Thyroid gland (tissue), 4 donors: ENCODE measurements around the gene PDLIM1. TPM values are rescaled to one million over a fixed set of nuclear protein-coding genes. Genes with fewer than 3 reads are reported as not detected.
A peak's percentile ranks its signal among the peaks of the same experiment; 100 is the strongest.

Source experiments
- DNase-seq, 2 donors: peaks; one replicate each; pipeline ENCODE4 v3.0.0-alpha.2; 2019
- H3K27ac ChIP-seq, 3 donors: fragments of 200-600 bp; sonication (generic); 1 replicate in 2 of 3; 2 replicates in 1 of 3; pipeline ENCODE4 v1.5.1; 2016 to 2019; ENCODE audit warnings: mild to moderate bottlenecking in 1 of 3, moderate library complexity in 1 of 3
- H3K27me3 ChIP-seq: fragments of 200-600 bp; sonication (generic); one replicate; pipeline ENCODE4 v1.5.1; 2019
- H3K36me3 ChIP-seq, 2 donors: fragments of 200-600 bp; sonication (generic); one replicate each; pipeline ENCODE4 v1.5.1; 2016 to 2019
- H3K4me1 ChIP-seq, 2 donors: fragments of 200-600 bp; sonication (generic); one replicate each; pipeline ENCODE4 v1.5.1; 2017 to 2019
- H3K4me3 ChIP-seq, 3 donors: fragments of 200-600 bp; sonication (generic); replicated peaks in 1 of 3; 1 replicate in 2 of 3; 2 replicates in 1 of 3; pipeline ENCODE4 v1.5.1; 2016; ENCODE audit warnings: mild to moderate bottlenecking in 1 of 3
- H3K9me3 ChIP-seq: fragments of 200-600 bp; sonication (generic); one replicate; pipeline ENCODE4 v1.5.1; 2017
- POLR2A ChIP-seq, 2 donors: fragments of 450-650 bp; IDR thresholded peaks; one replicate each; pipeline ENCODE4 v1.6.1; 2017; ENCODE audit warnings: antibody characterized with exemption in 2 of 2, mild to moderate bottlenecking in 2 of 2, moderate library complexity in 1 of 2
- WGBS, 2 donors: methylation state at CpG; one replicate each; pipeline ENCODE4 v1.1.5; 2017; 5-methylcytosine and 5-hydroxymethylcytosine counted together
- intact Hi-C: fragments of 100-400 bp; cut with DNase I; formaldehyde crosslinking; loops from one replicate; pipeline ENCODE4 v1.15.1; 2023
- total RNA-seq, 4 donors: library from RNA; depleted of rRNA; stranded (reverse); fragments of >200 nt; gene quantifications; one replicate each; pipeline ENCODE4 v1.2.3, GENCODE V29; 2016
- TF ChIP-seq, protein P1 (sequence below), 6 experiments: fragments of 200-600 bp in 3 of 6; fragments of 450-650 bp in 3 of 6; sonication (generic) in 3 of 6; IDR thresholded peaks; one replicate each; pipeline ENCODE4 v1.5.1; 2016 to 2019; ENCODE audit warnings: antibody characterized with exemption in 6 of 6, mild to moderate bottlenecking in 2 of 6, inconsistent platforms in 1 of 6, moderate library complexity in 1 of 6

PDLIM1 gene
- total RNA-seq, 4 donors from 2014 or later = 67.8 to 158 (median 90.7) TPM

DNA sequence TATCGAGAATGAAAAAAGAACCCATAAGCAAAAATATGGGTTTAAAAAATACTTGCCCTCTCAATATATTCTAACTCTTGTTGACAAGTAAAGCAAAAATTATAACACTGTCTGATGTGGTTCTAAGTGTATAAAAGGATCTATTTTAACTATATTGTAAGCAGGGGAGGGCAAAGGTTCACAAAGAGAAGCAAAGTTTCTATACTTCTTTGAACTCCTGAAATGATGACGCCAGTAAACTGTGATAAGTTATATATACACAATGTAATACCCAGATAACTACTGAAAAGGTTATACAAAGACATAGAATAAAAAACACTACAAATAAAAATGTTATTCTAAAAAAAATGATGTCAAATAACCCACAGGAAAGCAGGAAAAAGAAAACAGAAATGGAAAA is 37.1 kb downstream of the PDLIM1 start:
- Histone ChIP-seq H3K27ac (no peak overlapping the region), H3K36me3 (peaks cover 8% of the 10 kb centered on the region in 2 donors), H3K9me3 (no peaks in the 10 kb centered on the region), H3K27me3 (no peaks in the 10 kb centered on the region), H3K4me1 (peaks cover 7 to 9% of the 10 kb centered on the region in 2 donors), H3K4me3 (no peak overlapping the region)
- DNase-seq = no peak
- TF ChIP-seq, protein P1, sequence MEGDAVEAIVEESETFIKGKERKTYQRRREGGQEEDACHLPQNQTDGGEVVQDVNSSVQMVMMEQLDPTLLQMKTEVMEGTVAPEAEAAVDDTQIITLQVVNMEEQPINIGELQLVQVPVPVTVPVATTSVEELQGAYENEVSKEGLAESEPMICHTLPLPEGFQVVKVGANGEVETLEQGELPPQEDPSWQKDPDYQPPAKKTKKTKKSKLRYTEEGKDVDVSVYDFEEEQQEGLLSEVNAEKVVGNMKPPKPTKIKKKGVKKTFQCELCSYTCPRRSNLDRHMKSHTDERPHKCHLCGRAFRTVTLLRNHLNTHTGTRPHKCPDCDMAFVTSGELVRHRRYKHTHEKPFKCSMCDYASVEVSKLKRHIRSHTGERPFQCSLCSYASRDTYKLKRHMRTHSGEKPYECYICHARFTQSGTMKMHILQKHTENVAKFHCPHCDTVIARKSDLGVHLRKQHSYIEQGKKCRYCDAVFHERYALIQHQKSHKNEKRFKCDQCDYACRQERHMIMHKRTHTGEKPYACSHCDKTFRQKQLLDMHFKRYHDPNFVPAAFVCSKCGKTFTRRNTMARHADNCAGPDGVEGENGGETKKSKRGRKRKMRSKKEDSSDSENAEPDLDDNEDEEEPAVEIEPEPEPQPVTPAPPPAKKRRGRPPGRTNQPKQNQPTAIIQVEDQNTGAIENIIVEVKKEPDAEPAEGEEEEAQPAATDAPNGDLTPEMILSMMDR (IDR thresholded peaks at IDR 0.05) = no peak
- TF ChIP-seq POLR2A (IDR thresholded peaks at IDR 0.05) = no peak
- WGBS, 2 donors = 91 to 97% methylated on average over 2 of the region's 2 CpGs
- intact Hi-C loops = no loop called here

DNA sequence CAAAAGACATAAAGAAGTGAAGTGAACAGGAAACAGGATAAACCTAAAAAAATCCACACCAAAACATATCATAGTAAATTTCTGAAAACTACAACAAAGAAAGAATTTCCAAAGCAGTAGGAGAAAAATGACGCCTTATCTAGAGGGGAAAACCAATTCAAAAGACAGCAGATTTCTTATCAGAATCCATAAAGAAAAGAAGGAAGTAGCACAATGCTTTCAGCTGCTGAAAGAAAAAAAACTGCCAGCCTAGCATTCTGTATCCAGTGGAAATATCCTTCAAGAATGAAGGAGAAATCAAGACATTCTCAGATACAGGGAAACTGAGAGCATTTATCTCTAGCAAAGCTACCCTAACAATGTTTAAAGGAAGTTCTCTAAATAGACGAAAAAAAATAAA is 37.8 kb downstream of the PDLIM1 start:
- H3K36me3 ChIP-seq = peaks cover 4 to 6% of the 10 kb centered on the region in 2 donors
- H3K4me3 ChIP-seq = no peak overlapping the region
- intact Hi-C loops = no loop called here
- H3K9me3 ChIP-seq = no peaks in the 10 kb centered on the region
- H3K4me1 ChIP-seq = peaks cover 7 to 9% of the 10 kb centered on the region in 2 donors
- no peak for DNase-seq
- no peaks in the 10 kb centered on the region for H3K27me3 ChIP-seq
- WGBS, 2 donors = 84% methylated on average over 2 of the region's 2 CpGs
- H3K27ac ChIP-seq = no peak overlapping the region
- TF ChIP-seq, protein P1 (IDR thresholded peaks at IDR 0.05) = no peak

DNA sequence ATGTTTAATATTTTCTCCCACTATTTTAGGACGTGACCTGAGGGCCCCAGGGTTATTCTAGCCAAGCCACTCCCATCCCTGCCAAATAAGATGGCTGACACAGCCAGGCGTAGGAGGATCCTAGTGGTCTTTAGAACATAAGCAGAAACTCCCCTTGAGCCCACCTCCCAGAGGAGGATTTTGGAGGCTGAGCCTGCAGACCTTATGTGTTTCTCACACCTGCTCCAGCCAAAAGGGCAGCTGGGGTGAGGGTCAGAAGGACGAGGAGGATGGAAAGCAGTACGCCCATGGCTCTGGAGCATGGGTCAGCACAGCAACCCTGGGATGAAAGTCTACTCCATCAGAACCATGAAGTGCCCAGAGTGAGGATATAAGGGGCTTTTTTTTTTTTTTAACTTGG is 39.9 kb downstream of the PDLIM1 start:
- TF ChIP-seq POLR2A (IDR thresholded peaks at IDR 0.05) = no peak
- TF ChIP-seq, protein P1 (IDR thresholded peaks at IDR 0.05) = no peak
- H3K9me3 ChIP-seq = no peaks in the 10 kb centered on the region
- peaks cover 0 to 6% of the 10 kb centered on the region in 2 donors for H3K36me3 ChIP-seq
- WGBS, 2 donors = 88 to 95% methylated on average over 4 of the region's 4 CpGs
- no peak overlapping the region for H3K27ac ChIP-seq
- intact Hi-C loops = no loop called here
- no peaks in the 10 kb centered on the region for H3K27me3 ChIP-seq
- peaks cover 7 to 17% of the 10 kb centered on the region in 2 donors for H3K4me1 ChIP-seq
- H3K4me3 ChIP-seq = no peak overlapping the region
- no peak for DNase-seq

DNA sequence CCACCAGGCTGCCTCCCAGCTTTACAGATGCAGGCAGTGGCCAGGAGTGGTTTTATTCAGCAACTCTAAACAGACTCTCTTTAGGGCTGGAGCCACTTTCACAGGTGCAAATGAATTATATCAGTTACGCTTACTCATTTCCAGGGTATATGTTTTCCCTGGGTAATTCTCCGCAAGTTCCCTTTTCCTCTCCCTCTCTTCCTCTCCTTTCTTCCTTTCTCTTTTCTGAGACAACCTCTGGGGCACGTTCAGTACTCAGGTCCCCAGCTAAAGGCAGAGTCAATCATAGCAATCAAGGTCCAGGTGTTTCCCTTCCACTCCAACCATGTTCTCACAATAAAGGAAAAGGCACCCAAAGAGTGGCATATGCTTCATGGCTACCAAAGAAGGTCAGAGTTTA is 41.3 kb downstream of the PDLIM1 start:
- H3K9me3 ChIP-seq = no peaks in the 10 kb centered on the region
- H3K27ac ChIP-seq = peak overlapping the region in 1 of 3 donors; percentile 32
- no peaks in the 10 kb centered on the region for H3K27me3 ChIP-seq
- intact Hi-C loops = loop anchor here (2.0 to 10.0 kb wide), 2 partner anchors 65 to 113 kb away; no protein-coding TSS in a partner anchor
- H3K4me3 ChIP-seq = no peak overlapping the region
- peaks cover 7 to 17% of the 10 kb centered on the region in 2 donors for H3K4me1 ChIP-seq
- H3K36me3 ChIP-seq = peaks cover 8 to 20% of the 10 kb centered on the region in 2 donors
- TF ChIP-seq, protein P1 (IDR thresholded peaks at IDR 0.05) = no peak
- no peak for TF ChIP-seq POLR2A (IDR thresholded peaks at IDR 0.05)
- DNase-seq = no peak
- 79 to 89% methylated on average over 3 of the region's 3 CpGs for WGBS, 2 donors

DNA sequence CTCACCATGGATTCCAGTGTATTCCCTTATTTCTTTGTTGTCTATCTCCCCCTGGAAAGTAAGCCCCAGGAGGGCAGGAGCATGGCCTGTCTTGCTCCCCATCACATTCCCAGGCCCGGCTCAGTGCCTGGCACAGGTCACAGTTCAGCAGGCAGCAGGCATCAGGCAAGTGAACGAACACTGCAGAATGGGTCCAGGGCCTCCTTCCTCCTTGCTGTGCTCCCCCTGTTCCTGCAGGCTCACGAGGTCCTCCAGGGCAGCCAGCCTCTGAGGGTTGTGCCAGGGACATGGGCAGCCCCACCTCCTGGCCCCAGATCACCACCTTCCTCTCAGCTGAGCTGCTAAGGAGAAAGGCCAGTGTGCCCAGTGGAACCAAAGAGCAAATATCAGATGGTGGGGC is 41.8 kb downstream of the PDLIM1 start:
- H3K27ac ChIP-seq = peak overlapping the region in 1 of 3 donors; percentile 32
- TF ChIP-seq, protein P1 (IDR thresholded peaks at IDR 0.05) = no peak
- TF ChIP-seq POLR2A (IDR thresholded peaks at IDR 0.05) = no peak
- WGBS, 2 donors = 63 to 64% methylated on average over 3 of the region's 3 CpGs

More for the DNA sequence above, 41.8 kb downstream of the PDLIM1 start:
- H3K4me3 ChIP-seq = no peak overlapping the region
- no peaks in the 10 kb centered on the region for H3K9me3 ChIP-seq
- intact Hi-C loops = loop anchor here (2.0 to 10.0 kb wide), 2 partner anchors 64 to 114 kb away; no protein-coding TSS in a partner anchor
- peak in 1 of 2 donors; percentile 30 for DNase-seq
- peaks cover 13 to 24% of the 10 kb centered on the region in 2 donors for H3K36me3 ChIP-seq
- H3K4me1 ChIP-seq = peaks cover 7 to 17% of the 10 kb centered on the region in 2 donors
- H3K27me3 ChIP-seq = no peaks in the 10 kb centered on the region
